IPS-18c (cell line): Measurements from ENCODE around the gene RPTOR.
A peak's percentile ranks its signal among the peaks of the same experiment; 100 is the strongest.
"Not testable (repeated sequence)": the region's sequence is repeated elsewhere in the genome, so short reads cannot be mapped to it uniquely, and the experiment has no call there.

Experiments used
- H3K4me3 ChIP-seq: 2 replicates; pipeline ENCODE4 v1.7.0; 2013; ENCODE audit warnings: low read depth, mild to moderate bottlenecking, low read length, moderate library complexity; ENCODE audit not compliant: insufficient read depth
- H3K9me3 ChIP-seq: one replicate; pipeline ENCODE4 v1.6.1; 2013; ENCODE audit warnings: mild to moderate bottlenecking, low read length, moderate library complexity; ENCODE audit not compliant: control insufficient read depth, insufficient read depth

Gene RPTOR

DNA sequence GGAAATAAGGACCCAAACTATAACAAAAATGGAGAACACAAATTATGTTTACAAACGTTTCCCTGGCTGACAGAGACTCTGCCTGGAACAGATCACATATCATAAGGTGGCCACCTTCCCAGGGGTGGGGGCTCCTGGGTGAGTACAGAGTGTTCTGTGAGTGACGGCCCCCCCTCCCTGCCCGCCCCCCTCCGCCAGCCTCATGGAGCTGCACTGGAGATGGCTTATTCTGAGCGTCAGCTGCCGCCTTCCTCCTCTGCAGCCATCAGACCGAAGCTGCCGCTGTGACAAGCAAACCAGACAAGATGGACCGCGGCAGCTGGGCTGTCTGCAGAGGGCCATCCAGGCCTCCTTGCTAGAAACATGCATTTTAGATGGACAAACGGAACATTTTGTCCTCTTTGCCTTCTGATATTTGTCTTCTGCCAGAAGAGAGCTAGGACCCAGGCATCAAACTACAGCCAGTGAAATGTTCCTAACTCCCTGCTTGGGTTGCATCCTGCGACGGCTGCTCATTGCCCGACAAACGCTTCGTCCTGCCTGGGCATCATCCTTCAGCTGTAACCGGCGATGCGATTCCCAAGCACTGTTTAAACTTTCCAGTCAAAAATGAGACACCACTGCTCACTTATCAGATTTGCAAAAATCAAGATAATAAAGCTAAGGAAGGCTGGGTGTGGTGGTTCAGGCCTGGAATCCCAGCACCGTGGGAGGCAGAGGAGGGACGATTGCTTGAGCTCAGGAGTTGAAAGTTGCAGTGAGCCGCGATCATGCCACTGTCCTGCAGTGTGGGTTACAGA, 15.3 kb upstream of the RPTOR start:
- H3K9me3 ChIP-seq: peaks cover 2% of the 10 kb centered on the region
- H3K4me3 ChIP-seq: no peak overlapping the region

DNA sequence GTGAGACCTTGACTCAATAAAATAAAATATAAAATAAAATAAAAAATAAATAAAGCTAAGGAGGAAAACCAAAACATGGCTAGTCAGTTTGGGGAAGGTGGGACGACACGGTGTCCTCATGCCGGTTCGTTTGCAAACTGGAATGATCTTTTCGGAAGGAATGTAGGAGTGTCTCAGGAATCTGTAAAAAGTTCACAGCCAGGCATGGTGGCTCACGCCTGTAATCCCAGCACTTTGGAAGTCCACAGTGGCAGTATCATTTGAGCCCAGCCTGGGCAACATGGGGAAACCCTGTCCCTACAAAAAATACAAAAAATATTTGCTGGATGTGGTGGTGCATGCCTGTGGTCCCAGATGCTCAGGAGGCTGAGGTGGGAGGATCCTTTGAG, 14.7 kb upstream of the RPTOR start:
- H3K9me3 ChIP-seq: peaks cover 2% of the 10 kb centered on the region

DNA sequence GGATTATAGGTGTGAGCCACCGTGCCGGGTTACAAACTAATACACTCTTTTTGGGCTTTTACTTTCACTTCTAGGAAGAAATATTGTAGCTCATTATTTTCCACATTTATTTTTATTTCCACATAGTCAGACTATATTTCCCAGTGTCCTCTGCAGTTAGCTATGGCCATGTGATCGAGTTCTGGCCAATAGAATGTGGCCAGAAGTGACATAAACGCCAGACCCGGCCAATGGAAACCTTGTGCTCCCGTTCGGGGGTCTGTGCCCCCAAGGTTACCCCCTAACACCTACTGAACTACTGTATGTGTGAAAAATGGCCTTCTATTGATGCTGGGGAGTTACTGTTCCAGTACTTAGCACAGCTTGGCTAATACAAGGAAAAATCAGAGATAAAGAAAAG, 13.2 kb upstream of the RPTOR start:
- H3K9me3 ChIP-seq: no peaks in the 10 kb centered on the region
- H3K4me3 ChIP-seq: no peak overlapping the region; the same call in 1 of the 2 replicates

More for the DNA sequence above, 14.7 kb upstream of the RPTOR start:
- H3K4me3 ChIP-seq: no peak overlapping the region

DNA sequence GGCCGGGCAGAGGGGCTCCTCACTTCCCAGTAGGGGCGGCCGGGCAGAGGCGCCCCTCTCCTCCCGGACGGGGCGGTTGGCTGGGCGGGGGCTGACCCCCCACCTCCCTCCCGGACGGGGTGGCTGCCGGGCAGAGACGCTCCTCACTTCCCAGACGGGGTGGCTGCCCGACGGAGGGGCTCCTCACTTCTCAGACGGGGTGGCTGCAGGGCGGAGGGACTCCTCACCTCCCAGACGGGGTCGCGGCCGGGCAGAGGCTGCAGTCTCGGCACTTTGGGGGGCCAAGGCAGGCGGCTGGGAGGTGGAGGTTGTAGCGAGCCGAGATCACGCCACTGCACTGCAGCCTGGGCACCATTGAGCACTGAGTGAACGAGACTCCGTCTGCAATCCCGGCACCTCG, 7.3 kb upstream of the RPTOR start:
- not testable (repeated sequence) for H3K9me3 ChIP-seq

DNA sequence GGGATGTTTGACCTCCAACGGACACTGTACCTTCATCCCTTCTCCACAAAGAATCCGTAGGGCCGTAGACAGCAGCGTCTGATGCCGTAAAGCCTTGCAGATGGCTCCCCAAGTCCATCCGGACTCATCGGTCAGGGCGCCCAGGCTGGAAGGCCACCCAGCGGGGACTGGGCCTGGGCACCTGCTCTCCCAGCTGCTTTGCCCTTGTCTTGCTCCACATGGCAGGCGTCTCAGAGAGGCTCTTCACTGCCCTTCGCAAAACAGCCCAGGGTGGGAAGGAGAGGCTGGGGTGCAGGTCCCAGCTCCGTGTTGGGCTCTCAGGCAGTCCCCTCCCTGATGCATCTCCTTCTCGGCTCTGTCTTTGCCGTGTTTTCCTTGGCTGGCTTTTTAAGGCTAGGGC, 6.2 kb upstream of the RPTOR start:
- no peak overlapping the region for H3K4me3 ChIP-seq

More for the DNA sequence above, 7.3 kb upstream of the RPTOR start:
- not testable (repeated sequence) for H3K4me3 ChIP-seq

DNA sequence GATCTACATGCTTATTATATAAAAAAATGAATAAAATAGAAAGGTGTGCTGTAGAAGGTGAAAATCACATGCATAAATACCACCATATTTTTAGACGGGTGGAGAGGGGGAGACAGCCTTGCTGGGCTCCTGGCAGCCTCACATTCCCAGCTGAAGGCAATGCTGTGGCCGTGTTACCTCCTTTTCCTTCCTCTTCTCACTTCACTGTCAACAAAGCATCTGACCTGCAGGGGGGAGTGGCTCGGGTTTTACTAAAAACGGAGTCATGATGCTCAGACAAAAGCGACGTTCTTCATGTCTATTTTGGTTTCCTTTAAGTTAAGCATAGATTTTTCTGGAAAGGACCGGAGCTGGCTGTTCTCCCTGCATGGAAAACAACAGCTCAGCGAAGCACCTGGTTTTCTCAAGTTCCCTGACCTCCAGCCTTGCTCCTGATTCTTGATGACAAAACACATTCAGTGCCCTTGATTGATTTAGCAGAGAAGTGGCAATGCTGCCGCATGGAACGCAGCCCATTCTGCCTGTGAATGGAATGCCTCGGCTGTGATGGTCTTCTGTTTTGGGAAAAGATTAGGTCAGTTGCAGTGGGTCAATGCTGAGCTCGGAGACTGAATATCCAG, 5.5 kb upstream of the RPTOR start:
- H3K4me3 ChIP-seq: no peak overlapping the region
- H3K9me3 ChIP-seq: no peaks in the 10 kb centered on the region

More for the DNA sequence above, 6.2 kb upstream of the RPTOR start:
- H3K9me3 ChIP-seq: no peaks in the 10 kb centered on the region

DNA sequence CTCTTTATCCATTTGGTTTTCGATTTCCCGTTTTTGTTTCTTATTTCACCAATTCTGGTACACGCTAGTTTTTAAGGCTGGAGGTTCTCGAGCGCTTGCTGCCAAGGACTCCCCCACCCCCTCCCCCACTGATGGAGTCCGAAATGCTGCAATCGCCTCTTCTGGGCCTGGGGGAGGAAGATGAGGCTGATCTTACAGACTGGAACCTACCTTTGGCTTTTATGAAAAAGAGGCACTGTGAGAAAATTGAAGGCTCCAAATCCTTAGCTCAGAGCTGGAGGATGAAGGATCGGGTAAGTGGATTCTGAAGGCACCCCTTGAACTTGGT, 825 bp downstream of the RPTOR start:
- no peaks in the 10 kb centered on the region for H3K9me3 ChIP-seq

DNA sequence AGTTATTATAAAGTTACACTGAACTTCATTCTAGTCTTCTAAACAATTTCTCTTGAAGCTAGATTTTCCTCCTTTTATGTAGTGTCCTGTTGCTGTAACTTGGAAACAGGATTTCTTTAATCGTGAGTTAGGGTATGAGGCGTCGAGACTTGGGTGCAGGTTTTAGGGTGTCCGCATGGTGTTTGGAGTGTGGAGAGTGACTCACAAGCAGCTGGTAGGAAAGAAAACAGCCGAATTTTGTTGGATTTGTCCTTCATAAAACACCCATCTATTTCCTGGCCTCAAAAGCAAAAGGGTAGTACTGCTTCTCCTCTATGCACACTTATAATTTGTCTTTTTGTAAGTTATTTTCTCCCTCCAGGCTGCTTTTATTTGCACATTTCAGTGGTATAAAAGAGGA, 1.6 kb downstream of the RPTOR start:
- Histone ChIP-seq H3K4me3 (no peak overlapping the region), H3K9me3 (no peaks in the 10 kb centered on the region)

More for the DNA sequence above, 825 bp downstream of the RPTOR start:
- H3K4me3 ChIP-seq: peak overlapping the region; percentile 92

DNA sequence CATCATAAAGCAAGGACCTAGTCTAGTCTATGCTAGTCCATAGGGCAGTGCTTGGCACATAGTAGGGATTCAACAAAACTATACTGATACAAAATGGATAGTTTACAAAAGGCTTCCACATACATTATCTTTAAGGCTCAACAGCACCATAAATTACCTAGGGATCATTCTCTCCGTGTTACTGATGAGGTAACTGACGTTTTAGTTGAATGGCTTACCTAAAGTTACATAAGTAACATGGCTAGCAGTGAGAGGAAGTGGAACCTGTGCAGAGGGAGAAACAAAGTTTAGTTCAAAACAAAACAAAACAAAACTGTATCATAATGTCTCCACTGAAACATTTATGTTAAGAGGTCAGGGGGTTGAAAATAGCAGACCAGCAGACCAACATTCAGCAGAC, 7.9 kb downstream of the RPTOR start:
- Histone ChIP-seq H3K4me3 (no peak overlapping the region), H3K9me3 (no peaks in the 10 kb centered on the region)

DNA sequence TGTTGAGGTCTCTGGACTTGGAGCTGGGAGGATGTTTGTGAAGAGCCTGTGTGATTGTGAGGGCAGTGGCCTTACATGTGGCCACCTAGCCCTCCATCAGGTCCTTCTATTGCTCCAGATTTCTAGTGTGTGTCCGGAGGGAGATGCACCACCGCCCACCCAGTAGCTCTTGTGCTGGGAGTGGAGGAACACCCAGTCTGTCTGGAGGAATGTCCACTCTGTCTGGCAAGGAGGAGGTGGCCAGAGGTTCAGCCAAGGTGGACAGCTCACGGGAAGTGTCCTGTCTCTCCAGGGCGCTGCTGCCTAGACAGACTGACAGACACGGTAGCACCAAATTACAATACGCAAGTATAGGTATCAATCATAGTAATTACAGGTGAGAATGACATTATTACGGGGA, 10.6 kb downstream of the RPTOR start:
- no peaks in the 10 kb centered on the region for H3K9me3 ChIP-seq
- H3K4me3 ChIP-seq: no peak overlapping the region

DNA sequence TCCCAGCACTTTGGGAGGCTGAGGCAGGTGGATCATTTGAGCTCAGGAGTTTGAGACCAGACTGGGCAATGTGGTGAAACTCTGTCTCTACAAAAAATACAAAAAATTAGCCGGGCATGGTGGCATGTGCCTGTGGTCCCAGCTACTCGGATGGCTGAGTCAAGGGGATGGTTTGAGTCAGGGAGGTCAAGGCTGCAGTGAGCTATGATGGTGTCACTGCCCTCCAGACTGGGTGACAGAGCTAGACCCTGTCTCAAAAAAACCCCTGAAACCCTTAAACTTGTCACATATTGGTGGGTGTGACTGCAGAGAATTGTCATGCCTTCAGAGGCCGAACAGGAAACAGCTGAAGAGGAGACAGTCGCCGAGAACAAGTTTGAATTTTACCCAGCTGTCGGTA, 13.4 kb downstream of the RPTOR start:
- no peak overlapping the region for H3K4me3 ChIP-seq

DNA sequence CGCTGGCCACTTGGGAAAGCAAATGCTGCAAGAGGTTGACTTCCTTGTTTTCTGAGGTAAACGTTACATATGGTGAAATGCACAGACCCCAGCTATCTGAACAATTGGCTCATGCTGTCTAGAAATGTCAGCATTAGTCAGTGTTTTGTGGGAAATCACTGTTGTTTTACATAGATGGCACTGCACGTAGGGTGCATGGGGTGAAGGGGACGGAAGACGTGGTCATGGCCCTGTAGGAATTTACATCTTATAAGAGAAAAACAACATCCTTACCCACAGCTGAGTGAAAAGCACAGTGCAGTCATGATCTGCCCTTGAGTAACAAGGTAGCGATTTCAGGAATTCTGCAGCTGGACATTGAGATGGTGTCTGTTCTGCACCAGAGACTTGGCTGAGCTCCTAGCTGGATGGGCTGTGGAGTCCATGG, 15.2 kb downstream of the RPTOR start:
- no peaks in the 10 kb centered on the region for H3K9me3 ChIP-seq
- H3K4me3 ChIP-seq: no peak overlapping the region

More for the DNA sequence above, 13.4 kb downstream of the RPTOR start:
- no peaks in the 10 kb centered on the region for H3K9me3 ChIP-seq

DNA sequence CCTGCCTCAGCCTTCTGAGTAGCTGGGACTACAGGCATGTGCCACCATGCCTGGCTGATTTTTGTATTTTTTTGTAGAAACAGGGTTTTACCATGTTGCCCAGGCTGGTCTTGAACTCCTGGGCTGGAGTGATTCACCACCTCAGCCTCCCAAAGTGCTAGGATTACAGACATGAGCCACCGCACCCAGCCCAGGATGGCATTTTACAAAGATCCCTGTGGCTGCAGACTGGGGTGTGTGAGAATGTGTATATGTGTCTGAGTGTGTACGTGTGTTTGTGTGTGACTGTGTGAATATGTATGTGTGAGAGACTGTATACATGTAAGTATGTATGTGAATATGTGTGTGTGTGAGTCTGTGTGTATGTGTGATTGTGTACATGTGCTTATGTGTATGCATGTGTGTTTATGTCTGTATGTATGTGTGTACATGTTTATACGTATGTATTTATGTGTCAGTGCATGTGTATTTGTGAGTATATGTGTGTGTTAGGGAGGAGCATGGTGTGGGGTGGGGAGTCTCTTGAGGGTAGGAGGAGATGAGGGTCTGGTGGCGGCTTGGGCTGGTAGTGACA, 17.0 kb downstream of the RPTOR start:
- H3K9me3 ChIP-seq: peaks cover 2% of the 10 kb centered on the region
- H3K4me3 ChIP-seq: no peak overlapping the region

DNA sequence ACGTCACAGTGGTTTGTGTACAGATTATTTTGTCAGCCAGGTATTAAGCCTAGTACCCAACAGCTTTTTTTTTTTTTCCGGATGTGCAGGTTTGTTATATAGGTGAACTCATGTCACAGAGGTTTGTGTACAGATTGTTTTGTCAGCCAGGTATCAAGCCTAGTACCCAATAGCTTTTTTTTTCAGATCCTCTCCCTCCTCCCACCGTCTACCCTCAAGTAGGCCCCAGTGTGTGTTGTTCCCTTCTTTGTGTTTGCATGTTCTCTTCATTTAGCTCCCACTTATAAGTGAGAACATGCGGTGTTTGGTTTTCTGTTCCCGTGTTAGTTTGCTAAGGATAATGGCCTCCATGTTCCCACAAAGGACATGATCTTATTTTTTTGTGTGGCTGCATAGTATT, 19.9 kb downstream of the RPTOR start:
- Histone ChIP-seq H3K4me3 (no peak overlapping the region), H3K9me3 (peaks cover 3% of the 10 kb centered on the region)

DNA sequence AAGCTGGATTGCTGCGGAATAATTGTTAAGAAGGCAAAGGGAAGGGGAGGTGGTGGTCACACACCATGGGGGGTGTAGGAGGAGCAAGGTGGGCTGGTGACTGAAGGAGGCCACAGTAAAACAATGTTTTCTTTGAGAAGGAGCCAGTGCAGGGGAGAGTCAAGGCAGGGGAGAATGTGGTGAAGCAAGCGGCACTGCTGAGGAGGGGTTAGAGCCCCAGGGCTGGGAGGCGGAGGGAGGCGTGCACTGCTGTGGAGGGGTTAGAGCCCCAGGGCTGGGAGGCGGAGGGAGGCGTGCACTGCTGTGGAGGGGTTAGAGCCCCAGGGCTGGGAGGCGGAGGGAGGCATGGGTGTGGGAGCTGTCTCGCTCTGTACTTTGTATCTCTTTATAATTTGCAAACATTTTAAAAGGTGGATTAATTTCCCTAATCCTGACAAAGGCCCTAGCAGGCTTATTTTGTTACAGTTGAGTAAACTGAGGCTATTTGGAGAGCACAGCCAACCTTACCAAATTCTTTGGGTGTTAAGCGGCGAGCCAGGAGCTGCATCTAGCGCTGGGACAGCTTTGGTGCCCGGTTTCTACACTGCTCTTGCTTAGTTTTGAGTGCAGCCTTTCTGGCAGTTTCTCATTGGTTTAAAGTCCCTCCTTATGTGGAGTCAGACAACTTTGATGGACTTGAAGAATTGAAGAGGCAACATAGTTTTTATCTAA, 20.9 kb downstream of the RPTOR start:
- Histone ChIP-seq H3K9me3 (peaks cover 4% of the 10 kb centered on the region), H3K4me3 (no peak overlapping the region)

DNA sequence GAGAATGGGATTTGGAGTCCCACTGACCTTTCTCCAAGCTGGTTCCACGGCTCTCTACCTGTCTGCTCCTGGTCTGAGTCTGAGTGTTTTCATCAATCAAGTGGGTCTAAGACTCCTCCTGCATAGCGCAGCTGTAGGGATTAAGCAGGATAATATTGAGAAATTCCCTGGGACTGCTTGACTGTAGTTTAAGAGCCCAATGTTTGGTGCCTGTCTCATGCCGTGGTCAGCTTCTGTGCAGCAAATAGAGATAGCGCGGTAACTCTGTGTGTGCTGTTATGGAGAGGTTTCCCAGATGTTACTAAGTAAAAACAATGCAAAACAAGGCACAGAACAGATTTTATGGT, 21.4 kb downstream of the RPTOR start:
- H3K9me3 ChIP-seq: peaks cover 4% of the 10 kb centered on the region
- H3K4me3 ChIP-seq: no peak overlapping the region

DNA sequence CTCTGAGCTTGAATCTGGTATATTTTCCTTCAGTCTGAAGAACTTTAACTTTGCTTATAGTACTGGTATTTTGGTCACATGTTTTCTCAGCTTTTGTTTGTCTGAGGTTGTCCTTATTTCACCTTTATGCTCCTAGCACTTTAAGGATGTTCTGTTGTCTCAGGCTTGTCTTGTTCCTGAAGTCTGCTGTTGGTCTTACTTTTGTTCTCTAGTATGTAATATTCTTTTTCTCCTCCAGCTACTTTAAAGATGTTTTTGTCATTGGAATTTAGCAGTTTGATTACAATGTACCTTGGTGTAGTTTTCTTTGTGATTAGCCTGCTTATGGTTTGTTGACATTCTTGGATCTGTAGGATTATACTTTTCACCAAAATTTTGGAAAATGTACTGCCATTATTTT, 23.6 kb downstream of the RPTOR start:
- Histone ChIP-seq H3K4me3 (no peak overlapping the region), H3K9me3 (peaks cover 4% of the 10 kb centered on the region)

DNA sequence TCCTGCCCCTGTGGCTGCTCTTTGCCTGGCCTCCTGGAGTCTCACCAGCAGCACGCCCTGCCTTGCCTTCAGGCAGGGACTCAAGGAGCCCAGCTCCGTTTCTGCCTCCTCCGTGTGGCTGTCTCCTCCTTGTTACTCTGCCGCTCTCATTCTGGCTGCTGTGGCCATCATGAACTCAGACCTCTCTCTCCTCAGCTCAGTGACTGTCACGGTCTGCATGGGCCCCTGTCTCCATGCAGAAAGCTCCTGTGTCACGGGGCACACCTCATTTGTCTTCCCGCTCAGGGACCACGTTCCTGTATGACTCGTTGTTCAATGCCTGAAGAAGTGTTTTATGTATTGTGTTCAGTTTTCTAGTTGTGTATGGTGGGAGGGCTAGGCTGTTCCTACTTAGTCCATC, 25.3 kb downstream of the RPTOR start:
- H3K9me3 ChIP-seq: peaks cover 4% of the 10 kb centered on the region
- no peak overlapping the region for H3K4me3 ChIP-seq
